NCI-H2029 (cell line): ENCODE results near the gene ATF5.

Experiments
- DNase-seq: peaks from one replicate; lab custom pipeline; 2025; lab: John Stamatoyannopoulos, UW

ATF5 gene

GRCh38 chr19:49929121-49929610 is at the start of gene ATF5, which contains the start of gene NUP62:
Gene ATF5 (plus strand): TSS chr19:49929205. CDS start chr19:49930851, 1,646 bp downstream.
Gene NUP62 (minus strand): TSS chr19:49929504. CDS start chr19:49909807, 19,697 bp downstream.
- DNase-seq: peak; percentile 91

GRCh38 chr19:49879243-49879963 is 49.6 kb upstream of the ATF5 start:
- no peak for DNase-seq

GRCh38 chr19:49880162-49880869 is 48.7 kb upstream of the ATF5 start:
- DNase-seq: no peak

- DNase-seq: no peak
Measured at GRCh38 chr19:49881186-49881585, 47.8 kb upstream of the ATF5 start.

GRCh38 chr19:49881672-49882394 is 47.2 kb upstream of the ATF5 start:
- no peak for DNase-seq

GRCh38 chr19:49882643-49883042 is 46.4 kb upstream of the ATF5 start:
- no peak for DNase-seq

GRCh38 chr19:49883094-49883493 is 45.9 kb upstream of the ATF5 start:
- no peak for DNase-seq

GRCh38 chr19:49884109-49884508 is 44.9 kb upstream of the ATF5 start:
- no peak for DNase-seq

GRCh38 chr19:49884760-49885159 is 44.2 kb upstream of the ATF5 start:
- DNase-seq: no peak

GRCh38 chr19:49887037-49887664 is 41.9 kb upstream of the ATF5 start:
- DNase-seq: no peak

- peak; percentile 30 for DNase-seq
Measured at GRCh38 chr19:49887665-49888509, 41.1 kb upstream of the ATF5 start.

GRCh38 chr19:49888510-49888824 is 40.5 kb upstream of the ATF5 start:
- peak; percentile 47 for DNase-seq

GRCh38 chr19:49889038-49889686 is 39.8 kb upstream of the ATF5 start:
- DNase-seq: no peak

- DNase-seq: peak; percentile 61
Measured at GRCh38 chr19:49889687-49890348, 39.2 kb upstream of the ATF5 start.

GRCh38 chr19:49890349-49891311 is 38.4 kb upstream of the ATF5 start:
- peak; percentile 68 for DNase-seq

GRCh38 chr19:49891393-49891792 is 37.6 kb upstream of the ATF5 start:
- DNase-seq: no peak

GRCh38 chr19:49892716-49893115 is 36.3 kb upstream of the ATF5 start:
- no peak for DNase-seq

- no peak for DNase-seq
Measured at GRCh38 chr19:49894011-49894664, 34.9 kb upstream of the ATF5 start.
